A673 (cell line): ENCODE data around the gene LPIN2.

Experiments
- EZH2 ChIP-seq: fragments of 200-600 bp; sonication (generic); IDR thresholded peaks from 2 replicates; pipeline ENCODE4 v1.6.1; 2017; ENCODE audit warnings: borderline replicate concordance, low read depth, mild to moderate bottlenecking, mixed read lengths, antibody characterized with exemption, low read length; ENCODE audit not compliant: poor library complexity, severe bottlenecking
- TF ChIP-seq, protein P1 (sequence below): fragments of 300-800, 200-600 bp; sonication (generic); conservative IDR thresholded peaks from 2 replicates; pipeline ENCODE4 v1.5.1; 2017; ENCODE audit warnings: low read depth, mild to moderate bottlenecking, antibody characterized with exemption, low read length, moderate library complexity, mixed read lengths

DNA sequence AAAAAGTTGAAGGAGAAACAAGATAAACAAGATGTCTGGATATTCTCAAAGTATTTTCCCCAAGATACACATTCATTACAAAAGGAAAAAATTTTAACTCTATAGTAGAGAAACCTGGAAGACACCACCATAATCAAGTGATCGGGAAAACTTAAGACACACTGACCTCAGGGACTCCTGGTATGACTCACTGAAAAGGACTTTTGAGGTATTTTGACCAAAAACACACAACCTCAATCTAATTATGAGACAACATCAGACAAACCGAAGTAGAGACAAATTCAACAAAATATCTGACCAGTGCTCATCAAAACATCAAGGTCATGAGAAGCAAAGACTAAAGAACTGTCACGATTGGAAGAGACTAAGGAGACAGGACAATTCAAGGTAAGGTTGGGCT is 34.7 kb downstream of the LPIN2 start:
- no peak for TF ChIP-seq EZH2
- TF ChIP-seq, protein P1, sequence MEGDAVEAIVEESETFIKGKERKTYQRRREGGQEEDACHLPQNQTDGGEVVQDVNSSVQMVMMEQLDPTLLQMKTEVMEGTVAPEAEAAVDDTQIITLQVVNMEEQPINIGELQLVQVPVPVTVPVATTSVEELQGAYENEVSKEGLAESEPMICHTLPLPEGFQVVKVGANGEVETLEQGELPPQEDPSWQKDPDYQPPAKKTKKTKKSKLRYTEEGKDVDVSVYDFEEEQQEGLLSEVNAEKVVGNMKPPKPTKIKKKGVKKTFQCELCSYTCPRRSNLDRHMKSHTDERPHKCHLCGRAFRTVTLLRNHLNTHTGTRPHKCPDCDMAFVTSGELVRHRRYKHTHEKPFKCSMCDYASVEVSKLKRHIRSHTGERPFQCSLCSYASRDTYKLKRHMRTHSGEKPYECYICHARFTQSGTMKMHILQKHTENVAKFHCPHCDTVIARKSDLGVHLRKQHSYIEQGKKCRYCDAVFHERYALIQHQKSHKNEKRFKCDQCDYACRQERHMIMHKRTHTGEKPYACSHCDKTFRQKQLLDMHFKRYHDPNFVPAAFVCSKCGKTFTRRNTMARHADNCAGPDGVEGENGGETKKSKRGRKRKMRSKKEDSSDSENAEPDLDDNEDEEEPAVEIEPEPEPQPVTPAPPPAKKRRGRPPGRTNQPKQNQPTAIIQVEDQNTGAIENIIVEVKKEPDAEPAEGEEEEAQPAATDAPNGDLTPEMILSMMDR, result no peak
